Right lobe of liver (tissue), 4 donors: Measurements from ENCODE around the gene IQSEC1.

Source experiments
- CTCF ChIP-seq, 4 donors: fragments of 200-600 bp in 3 of 4; fragments of 450-650 bp in 1 of 4; IDR thresholded peaks; one replicate each; pipeline versions ENCODE4 v1.5.1 to v1.8.0; 2016 to 2022; ENCODE audit warnings: antibody characterized with exemption in 4 of 4, mild to moderate bottlenecking in 2 of 4
- POLR2A ChIP-seq: fragments of 450-650 bp; IDR thresholded peaks from one replicate; pipeline ENCODE4 v1.6.1; 2017; ENCODE audit warnings: antibody characterized with exemption, mild to moderate bottlenecking
- donor health status: DM: no; HTN: no; CAD: no.
- donor health status: DM: no; HTN: no; CAD: no.
- donor health status: DM: no; HTN: yes; CAD: no.

GRCh38 chr3:12859840-12860239 is 213.4 kb downstream of the IQSEC1 start:
- TF ChIP-seq CTCF (IDR thresholded peaks at IDR 0.05) = no peak
- TF ChIP-seq POLR2A = no peak
